Measurements from ENCODE around the gene CNTROB.

Gene CNTROB

DNA sequence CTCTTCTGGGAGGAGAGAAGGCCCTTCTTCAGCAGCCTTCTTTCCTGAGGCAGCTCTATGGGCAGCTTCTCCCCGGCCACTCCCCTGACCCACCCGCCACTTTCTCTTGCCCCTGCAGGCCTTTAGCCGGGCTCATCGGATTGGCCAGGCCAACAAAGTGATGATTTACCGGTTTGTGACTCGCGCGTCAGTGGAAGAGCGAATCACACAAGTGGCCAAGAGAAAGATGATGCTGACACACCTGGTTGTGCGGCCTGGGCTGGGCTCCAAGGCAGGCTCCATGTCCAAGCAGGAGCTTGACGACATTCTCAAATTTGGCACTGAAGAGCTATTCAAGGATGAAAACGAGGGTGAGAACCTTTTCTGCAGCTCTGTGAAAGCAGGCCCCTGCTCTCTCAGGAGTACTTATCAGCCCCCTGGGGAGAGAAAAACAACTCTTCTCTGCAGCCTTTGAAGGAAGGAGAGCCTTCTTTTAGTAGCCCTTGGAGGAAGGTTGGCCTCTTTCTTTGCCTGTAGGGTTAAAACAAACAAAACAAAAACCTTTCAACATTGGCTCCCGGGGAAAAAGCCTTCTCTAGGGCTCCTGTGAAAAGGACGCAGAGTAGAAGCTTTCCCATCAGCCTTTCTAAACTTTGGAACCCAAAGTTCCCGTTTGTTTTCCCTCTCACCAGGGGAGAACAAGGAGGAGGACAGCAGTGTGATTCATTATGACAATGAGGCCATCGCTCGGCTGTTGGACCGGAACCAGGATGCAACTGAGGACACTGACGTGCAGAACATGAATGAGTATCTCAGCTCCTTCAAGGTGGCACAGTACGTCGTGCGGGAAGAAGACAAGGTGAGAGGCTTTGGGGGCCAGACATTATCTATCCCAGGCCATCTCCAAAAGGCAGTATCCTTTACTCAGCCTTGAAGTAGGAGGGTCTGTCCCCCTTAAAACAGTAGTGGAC is 28.6 kb upstream of the CNTROB start (continued):
- TF ChIP-seq, protein P1, sequence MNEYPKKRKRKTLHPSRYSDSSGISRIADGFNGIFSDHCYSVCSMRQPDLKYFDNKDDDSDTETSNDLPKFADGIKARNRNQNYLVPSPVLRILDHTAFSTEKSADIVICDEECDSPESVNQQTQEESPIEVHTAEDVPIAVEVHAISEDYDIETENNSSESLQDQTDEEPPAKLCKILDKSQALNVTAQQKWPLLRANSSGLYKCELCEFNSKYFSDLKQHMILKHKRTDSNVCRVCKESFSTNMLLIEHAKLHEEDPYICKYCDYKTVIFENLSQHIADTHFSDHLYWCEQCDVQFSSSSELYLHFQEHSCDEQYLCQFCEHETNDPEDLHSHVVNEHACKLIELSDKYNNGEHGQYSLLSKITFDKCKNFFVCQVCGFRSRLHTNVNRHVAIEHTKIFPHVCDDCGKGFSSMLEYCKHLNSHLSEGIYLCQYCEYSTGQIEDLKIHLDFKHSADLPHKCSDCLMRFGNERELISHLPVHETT (tag by site-specific recombination; IDR thresholded peaks at IDR 0.05): no peak
- TF ChIP-seq PRDM1 (tag by site-specific recombination; IDR thresholded peaks at IDR 0.05) (0 out of 2 replicates have a peak, but pooled peaks have one; percentile 28), ZNF560 (tag by site-specific recombination; IDR thresholded peaks at IDR 0.05; ENCODE audit: borderline replicate concordance) (no peak), ZNF521 (tag by site-specific recombination; IDR thresholded peaks at IDR 0.05) (no peak), ZSCAN30 (tag by site-specific recombination; IDR thresholded peaks at IDR 0.05) (peak; percentile 22; the same call in 1 of the 2 replicates), ZNF548 (tag by site-specific recombination; IDR thresholded peaks at IDR 0.05) (no peak), ZNF555 (tag by site-specific recombination; conservative IDR thresholded peaks at IDR 0.05) (no peak), PBX3 (CRISPR knock-in tag; IDR thresholded peaks at IDR 0.05) (no peak), ZNF426 (tag by site-specific recombination; IDR thresholded peaks at IDR 0.05) (no peak), ZNF335 (tag by site-specific recombination; conservative IDR thresholded peaks at IDR 0.05) (peak; percentile 41), KLF9 (tag by site-specific recombination; IDR thresholded peaks at IDR 0.05; ENCODE audit: low read depth) (no peak), ZNF514 (tag by site-specific recombination; IDR thresholded peaks at IDR 0.05) (no peak), ZNF843 (tag by site-specific recombination; IDR thresholded peaks at IDR 0.05) (no peak), ZNF155 (tag by site-specific recombination; IDR thresholded peaks at IDR 0.05) (no peak), BCL6B (tag by site-specific recombination; IDR thresholded peaks at IDR 0.05) (no peak), ZNF341 (tag by site-specific recombination; IDR thresholded peaks at IDR 0.05; ENCODE audit: low read depth) (no peak), ZNF596 (tag by site-specific recombination; IDR thresholded peaks at IDR 0.05) (peak; percentile 60), TCF7L2 (IDR thresholded peaks at IDR 0.05; ENCODE audit: borderline replicate concordance, low read depth, low read length) (peak; percentile 83), ZBTB21 (tag by site-specific recombination; IDR thresholded peaks at IDR 0.05) (no peak), ZNF558 (tag by site-specific recombination; IDR thresholded peaks at IDR 0.05) (no peak), ZNF366 (tag by site-specific recombination; conservative IDR thresholded peaks at IDR 0.05) (no peak), ZNF26 (tag by site-specific recombination; IDR thresholded peaks at IDR 0.05) (no peak)
- TF ChIP-seq, protein P2, sequence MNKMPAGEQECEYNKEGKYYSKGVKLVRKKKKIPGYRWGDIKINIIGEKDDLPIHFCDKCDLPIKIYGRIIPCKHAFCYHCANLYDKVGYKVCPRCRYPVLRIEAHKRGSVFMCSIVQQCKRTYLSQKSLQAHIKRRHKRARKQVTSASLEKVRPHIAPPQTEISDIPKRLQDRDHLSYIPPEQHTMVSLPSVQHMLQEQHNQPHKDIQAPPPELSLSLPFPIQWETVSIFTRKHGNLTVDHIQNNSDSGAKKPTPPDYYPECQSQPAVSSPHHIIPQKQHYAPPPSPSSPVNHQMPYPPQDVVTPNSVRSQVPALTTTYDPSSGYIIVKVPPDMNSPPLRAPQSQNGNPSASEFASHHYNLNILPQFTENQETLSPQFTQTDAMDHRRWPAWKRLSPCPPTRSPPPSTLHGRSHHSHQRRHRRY (tag by site-specific recombination; IDR thresholded peaks at IDR 0.05): no peak
- TF ChIP-seq, protein P3, sequence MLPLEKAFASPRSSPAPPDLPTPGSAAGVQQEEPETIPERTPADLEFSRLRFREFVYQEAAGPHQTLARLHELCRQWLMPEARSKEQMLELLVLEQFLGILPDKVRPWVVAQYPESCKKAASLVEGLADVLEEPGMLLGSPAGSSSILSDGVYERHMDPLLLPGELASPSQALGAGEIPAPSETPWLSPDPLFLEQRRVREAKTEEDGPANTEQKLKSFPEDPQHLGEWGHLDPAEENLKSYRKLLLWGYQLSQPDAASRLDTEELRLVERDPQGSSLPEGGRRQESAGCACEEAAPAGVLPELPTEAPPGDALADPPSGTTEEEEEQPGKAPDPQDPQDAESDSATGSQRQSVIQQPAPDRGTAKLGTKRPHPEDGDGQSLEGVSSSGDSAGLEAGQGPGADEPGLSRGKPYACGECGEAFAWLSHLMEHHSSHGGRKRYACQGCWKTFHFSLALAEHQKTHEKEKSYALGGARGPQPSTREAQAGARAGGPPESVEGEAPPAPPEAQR (tag by site-specific recombination; IDR thresholded peaks at IDR 0.05): no peak

Data from HEK293 (cell line).